Mesothelial cell of epicardium (in vitro differentiated cells): ENCODE measurements around the gene MAN2C1. TPM values are rescaled to one million over a fixed set of nuclear protein-coding genes. Genes with fewer than 3 reads are reported as not detected.
"Not testable (repeated sequence)": the region's sequence is repeated elsewhere in the genome, so short reads cannot be mapped to it uniquely, and the experiment has no call there.

Experiments
- DNase-seq, 2 experiments: peaks; one replicate each; pipeline ENCODE4 v3.0.0; 2021; ENCODE audit warnings: low spot score in 2 of 2; ENCODE audit not compliant: unreplicated experiment in 2 of 2
- H3K27ac Mint-ChIP-seq: 2 replicates; pipeline ENCODE4 v1.8.0; 2021; ENCODE audit warnings: mixed read lengths
- H3K27me3 Mint-ChIP-seq: 2 replicates; pipeline ENCODE4 v1.8.0; 2021; ENCODE audit warnings: low read depth, mixed read lengths
- H3K36me3 Mint-ChIP-seq: 2 replicates; pipeline ENCODE4 v1.8.0; 2021; ENCODE audit warnings: mixed read lengths
- H3K4me1 Mint-ChIP-seq: 2 replicates; pipeline ENCODE4 v1.8.0; 2021; ENCODE audit warnings: mixed read lengths
- H3K4me3 Mint-ChIP-seq: 2 replicates; pipeline ENCODE4 v1.8.0; 2021; ENCODE audit warnings: mild to moderate bottlenecking, moderate library complexity, mixed read lengths
- H3K9me3 Mint-ChIP-seq: 2 replicates; pipeline ENCODE4 v1.8.0; 2021; ENCODE audit warnings: mixed read lengths
- CTCF ChIP-seq: fragments of 200-600 bp; sonication (generic); IDR thresholded peaks from one replicate; pipeline ENCODE4 v1.5.0; 2021; ENCODE audit warnings: antibody characterized with exemption; ENCODE audit not compliant: unreplicated experiment
- total RNA-seq: library from RNA; stranded (reverse); gene quantifications from 3 replicates; pipeline ENCODE4 v1.2.1, GENCODE V29; 2021

The MAN2C1 gene
- total RNA-seq, 1 donor from 2014 or later = 264 TPM

GRCh38 chr15:75397494-75397893, 29.1 kb upstream of the MAN2C1 start:
- DNase-seq = no peak
- TF ChIP-seq CTCF = no peak
- Mint-ChIP-seq H3K27ac (no peak overlapping the region), H3K36me3 (peaks cover 35% of the 10 kb centered on the region), H3K9me3 (no peaks in the 10 kb centered on the region), H3K4me1 (no peaks in the 10 kb centered on the region), H3K4me3 (no peak overlapping the region), H3K27me3 (no peaks in the 10 kb centered on the region)

GRCh38 chr15:75389791-75390382, 21.5 kb upstream of the MAN2C1 start:
- no peak for TF ChIP-seq CTCF
- no peak overlapping the region for H3K27ac Mint-ChIP-seq
- H3K9me3 Mint-ChIP-seq = no peaks in the 10 kb centered on the region
- H3K27me3 Mint-ChIP-seq = no peaks in the 10 kb centered on the region
- H3K36me3 Mint-ChIP-seq = peaks cover 34% of the 10 kb centered on the region
- no peak overlapping the region for H3K4me3 Mint-ChIP-seq
- no peaks in the 10 kb centered on the region for H3K4me1 Mint-ChIP-seq
- DNase-seq = no peak

GRCh38 chr15:75383986-75384385, 15.6 kb upstream of the MAN2C1 start:
- H3K4me1 Mint-ChIP-seq, H3K9me3 Mint-ChIP-seq, H3K27ac Mint-ChIP-seq, DNase-seq, H3K27me3 Mint-ChIP-seq, H3K4me3 Mint-ChIP-seq: not testable (repeated sequence)
- peaks cover 28% of the 10 kb centered on the region for H3K36me3 Mint-ChIP-seq

GRCh38 chr15:75380773-75381172, 12.4 kb upstream of the MAN2C1 start:
- peaks cover 33% of the 10 kb centered on the region for H3K36me3 Mint-ChIP-seq
- no peak overlapping the region for H3K27ac Mint-ChIP-seq
- no peaks in the 10 kb centered on the region for H3K4me1 Mint-ChIP-seq
- no peak overlapping the region for H3K4me3 Mint-ChIP-seq
- DNase-seq = no peak
- no peaks in the 10 kb centered on the region for H3K27me3 Mint-ChIP-seq
- no peaks in the 10 kb centered on the region for H3K9me3 Mint-ChIP-seq
- no peak for TF ChIP-seq CTCF

GRCh38 chr15:75371901-75372688, 3.7 kb upstream of the MAN2C1 start:
- no peak overlapping the region for H3K27ac Mint-ChIP-seq
- H3K36me3 Mint-ChIP-seq = peaks cover 37% of the 10 kb centered on the region
- no peaks in the 10 kb centered on the region for H3K27me3 Mint-ChIP-seq
- DNase-seq = no peak
- no peaks in the 10 kb centered on the region for H3K9me3 Mint-ChIP-seq
- H3K4me3 Mint-ChIP-seq = no peak overlapping the region
- H3K4me1 Mint-ChIP-seq = peaks cover 14% of the 10 kb centered on the region
- no peak for TF ChIP-seq CTCF

GRCh38 chr15:75371486-75371885, 3.1 kb upstream of the MAN2C1 start:
- peaks cover 14% of the 10 kb centered on the region for H3K4me1 Mint-ChIP-seq
- no peaks in the 10 kb centered on the region for H3K27me3 Mint-ChIP-seq
- no peak overlapping the region for H3K4me3 Mint-ChIP-seq
- no peaks in the 10 kb centered on the region for H3K9me3 Mint-ChIP-seq
- H3K36me3 Mint-ChIP-seq = peaks cover 36% of the 10 kb centered on the region
- DNase-seq = no peak
- no peak overlapping the region for H3K27ac Mint-ChIP-seq
- no peak for TF ChIP-seq CTCF
